SK-N-SH (cell line): ENCODE data around the gene ANKRD44.

Source experiments
- CTCF ChIP-seq: fragments of 200-600 bp; sonication (generic); IDR thresholded peaks from 2 replicates; pipeline ENCODE4 v1.6.1; 2017; ENCODE audit warnings: antibody characterized with exemption, mild to moderate bottlenecking, moderate library complexity
- FOSL2 ChIP-seq: IDR thresholded peaks from 2 replicates; pipeline ENCODE4 v1.4.0; 2012; ENCODE audit warnings: low read depth, mild to moderate bottlenecking, moderate library complexity, borderline replicate concordance
- GABPA ChIP-seq: IDR thresholded peaks from 2 replicates; pipeline ENCODE4 v1.4.0; 2012; ENCODE audit warnings: low read depth, mild to moderate bottlenecking
- JUND ChIP-seq: IDR thresholded peaks from 2 replicates; pipeline ENCODE4 v1.4.0; 2012
- POLR2AphosphoS5 ChIP-seq: IDR thresholded peaks from 2 replicates; pipeline ENCODE4 v1.6.1; 2012; ENCODE audit warnings: low read depth, low read length
- RAD21 ChIP-seq: IDR thresholded peaks from 2 replicates; pipeline ENCODE4 v1.6.1; 2012; ENCODE audit warnings: mild to moderate bottlenecking, low read length
- REST ChIP-seq: IDR thresholded peaks from 2 replicates; pipeline ENCODE4 v1.6.1; 2012; ENCODE audit warnings: mild to moderate bottlenecking, low read depth, low read length, moderate library complexity
- RFX5 ChIP-seq: IDR thresholded peaks from 2 replicates; pipeline ENCODE4 v1.6.1; 2012; ENCODE audit warnings: mild to moderate bottlenecking, improper control_type of control experiment, low read length
- RXRA ChIP-seq: IDR thresholded peaks from 2 replicates; pipeline ENCODE4 v1.4.0; 2012; ENCODE audit warnings: low read depth, mild to moderate bottlenecking, borderline replicate concordance
- TCF12 ChIP-seq: IDR thresholded peaks from 2 replicates; pipeline ENCODE4 v1.4.0; 2012
- TEAD4 ChIP-seq: IDR thresholded peaks from 2 replicates; pipeline ENCODE4 v1.4.0; 2012; ENCODE audit warnings: mild to moderate bottlenecking, borderline replicate concordance; ENCODE audit not compliant: insufficient read depth
- USF2 ChIP-seq: fragments of 150-350 bp; IDR thresholded peaks from 2 replicates; pipeline ENCODE4 v1.6.1; 2017; ENCODE audit warnings: antibody characterized with exemption, low read length, low read depth, borderline replicate concordance

- TF ChIP-seq POLR2AphosphoS5, result no peak
- no peak for TF ChIP-seq CTCF
- no peak for TF ChIP-seq RFX5
- no peak for TF ChIP-seq TCF12
- no peak for TF ChIP-seq USF2
- TF ChIP-seq GABPA, result no peak
- no peak for TF ChIP-seq RAD21
- no peak for TF ChIP-seq REST
- no peak for TF ChIP-seq JUND
- no peak for TF ChIP-seq TEAD4
- no peak for TF ChIP-seq FOSL2
- TF ChIP-seq RXRA, result no peak
Observed at GRCh38 chr2:196966061-196966460, 344.5 kb downstream of the ANKRD44 start.
